ENCODE measurements around the gene KCNK3. TPM values are rescaled to one million over a fixed set of nuclear protein-coding genes. Genes with fewer than 3 reads are reported as not detected.

The KCNK3 gene
- total and polyA plus RNA-seq, 2 donors (not counting 3 experiments of a cell fraction or from before 2014, with no cell fraction given), result not detected

GRCh38 chr2:26733413-26733812 is 40.9 kb downstream of the KCNK3 start:
- TF ChIP-seq POLR2AphosphoS5 (IDR thresholded peaks at IDR 0.05; ENCODE audit: insufficient read depth, low read depth, low read length), result no peak
- TF ChIP-seq EZH2 (IDR thresholded peaks at IDR 0.05; ENCODE audit: borderline replicate concordance, low read depth, low read length, severe bottlenecking), result no peak
- TF ChIP-seq MYC (IDR thresholded peaks at IDR 0.05; ENCODE audit: low read depth, low read length), result no peak
- TF ChIP-seq GATA2 (IDR thresholded peaks at IDR 0.05; ENCODE audit: insufficient read depth, insufficient read length, low read depth, low read length), result no peak
- no peak for TF ChIP-seq CTCF (IDR thresholded peaks at IDR 0.05; ENCODE audit: extremely low read depth in 1 of 2, insufficient read depth in 1 of 2, low read depth in 1 of 2, low read length in 2 of 2)
- TF ChIP-seq POLR2A (IDR thresholded peaks at IDR 0.05; ENCODE audit: low read depth, low read length), result no peak
- no peak overlapping the region for H3K9ac ChIP-seq (replicated peaks; ENCODE audit: extremely low read depth, insufficient read depth, low read length)
- no peaks in the 10 kb centered on the region for H3K9me1 ChIP-seq (replicated peaks; ENCODE audit: control insufficient read depth, extremely low read depth, insufficient read depth, low read length)
- H3K4me2 ChIP-seq (ENCODE audit: insufficient read depth, low read length), result no peak overlapping the region
- no peaks in the 10 kb centered on the region for H3K79me2 ChIP-seq (ENCODE audit: control insufficient read depth, insufficient read depth, low read length)
- DNase-seq (ENCODE audit: low read depth, low spot score), result no peak
- H3K4me1 ChIP-seq (ENCODE audit: control insufficient read depth, extremely low read depth, insufficient read depth, low read length), result peaks cover 3% of the 10 kb centered on the region
- no peaks in the 10 kb centered on the region for H4K20me1 ChIP-seq (replicated peaks; ENCODE audit: control insufficient read depth, extremely low read depth, insufficient read depth, low read length)
- no peak overlapping the region for H3K4me3 ChIP-seq (replicated peaks in 1 of 3; ENCODE audit: insufficient read depth in 1 of 3, low read depth in 1 of 3, low read length in 3 of 3)
- POLR2A ChIA-PET, result no interaction called here
- no peaks in the 10 kb centered on the region for H3K36me3 ChIP-seq (ENCODE audit: control insufficient read depth in 2 of 2, extremely low read depth in 1 of 2, insufficient read depth in 2 of 2, low read length in 2 of 2)
- intact Hi-C loops (cut with micrococcal nuclease) (no loop called here), dilution Hi-C loops (cut with MboI; ENCODE audit: extremely low pct_ligation_motif_present, low sequenced_read_pairs) (no loop called here)
- no peak overlapping the region for H3K27ac ChIP-seq (ENCODE audit: insufficient read depth, low read depth, low read length)
- H2AFZ ChIP-seq (ENCODE audit: low read depth, low read length), result no peak overlapping the region
- no TSS peak for BruUV-seq (replicated peaks)
- no peaks in the 10 kb centered on the region for H3K9me3 ChIP-seq (replicated peaks; ENCODE audit: control insufficient read depth, insufficient read depth, low read length)
- H3K27me3 ChIP-seq (ENCODE audit: control insufficient read depth in 2 of 2, insufficient read depth in 2 of 2, low read length in 2 of 2), result peaks cover 0 to 10% of the 10 kb centered on the region in 2 experiments
- no peak for FAIRE-seq
- CTCF ChIA-PET, result interaction anchor here (0.8 to 5.4 kb wide), 3 partner anchors 8 to 82 kb away, joined by 3 to 39 read pairs (median 3); no protein-coding TSS in a partner anchor

GRCh38 chr2:26735097-26735496 is 42.6 kb downstream of the KCNK3 start:
- CTCF ChIA-PET, result interaction anchor here (5.4 kb wide), 1 partner anchor 10 kb away, joined by 39 read pairs; no protein-coding TSS in a partner anchor
- FAIRE-seq, result no peak

More at GRCh38 chr2:26735097-26735496, 42.6 kb downstream of the KCNK3 start:
- Histone ChIP-seq H3K4me2 (ENCODE audit: insufficient read depth, low read length) (no peak overlapping the region), H3K36me3 (ENCODE audit: control insufficient read depth in 2 of 2, extremely low read depth in 1 of 2, insufficient read depth in 2 of 2, low read length in 2 of 2) (no peaks in the 10 kb centered on the region), H3K9me3 (replicated peaks; ENCODE audit: control insufficient read depth, insufficient read depth, low read length) (no peaks in the 10 kb centered on the region), H3K27me3 (ENCODE audit: control insufficient read depth in 2 of 2, insufficient read depth in 2 of 2, low read length in 2 of 2) (peaks cover 0 to 4% of the 10 kb centered on the region in 2 experiments), H3K79me2 (ENCODE audit: control insufficient read depth, insufficient read depth, low read length) (no peaks in the 10 kb centered on the region), H2AFZ (ENCODE audit: low read depth, low read length) (no peak overlapping the region), H3K9ac (replicated peaks; ENCODE audit: extremely low read depth, insufficient read depth, low read length) (no peak overlapping the region), H3K27ac (ENCODE audit: insufficient read depth, low read depth, low read length) (no peak overlapping the region), H3K9me1 (replicated peaks; ENCODE audit: control insufficient read depth, extremely low read depth, insufficient read depth, low read length) (no peaks in the 10 kb centered on the region), H3K4me1 (ENCODE audit: control insufficient read depth, extremely low read depth, insufficient read depth, low read length) (peaks cover 3% of the 10 kb centered on the region), H3K4me3 (replicated peaks in 1 of 3; ENCODE audit: insufficient read depth in 1 of 3, low read depth in 1 of 3, low read length in 3 of 3) (no peak overlapping the region), H4K20me1 (replicated peaks; ENCODE audit: control insufficient read depth, extremely low read depth, insufficient read depth, low read length) (no peaks in the 10 kb centered on the region)
- intact Hi-C loops (cut with micrococcal nuclease), result no loop called here
- TF ChIP-seq FOS (IDR thresholded peaks at IDR 0.05; ENCODE audit: borderline replicate concordance, insufficient read depth, low read length) (no peak), MAX (IDR thresholded peaks at IDR 0.05; ENCODE audit: insufficient read depth, insufficient read length) (no peak), JUN (IDR thresholded peaks at IDR 0.05; ENCODE audit: borderline replicate concordance, insufficient read depth, insufficient read length, low read depth) (no peak), POLR2A (IDR thresholded peaks at IDR 0.05; ENCODE audit: low read depth, low read length) (no peak), GATA2 (IDR thresholded peaks at IDR 0.05; ENCODE audit: insufficient read depth, insufficient read length, low read depth, low read length) (no peak), EZH2 (IDR thresholded peaks at IDR 0.05; ENCODE audit: borderline replicate concordance, low read depth, low read length, severe bottlenecking) (no peak), MYC (IDR thresholded peaks at IDR 0.05; ENCODE audit: low read depth, low read length) (no peak), CTCF (IDR thresholded peaks at IDR 0.05; ENCODE audit: extremely low read depth in 1 of 2, insufficient read depth in 1 of 2, low read depth in 1 of 2, low read length in 2 of 2) (no peak), POLR2AphosphoS5 (IDR thresholded peaks at IDR 0.05; ENCODE audit: insufficient read depth, low read depth, low read length) (no peak)
- no TSS peak for BruUV-seq (replicated peaks)
- dilution Hi-C loops (cut with MboI; ENCODE audit: extremely low pct_ligation_motif_present, low sequenced_read_pairs), result no loop called here
- DNase-seq (ENCODE audit: low read depth, low spot score), result no peak
- POLR2A ChIA-PET, result no interaction called here

Data from endothelial cell of umbilical vein (primary cell).